Endothelial cell of umbilical vein (primary cell): ENCODE results near the gene HBE1. TPM values are rescaled to one million over a fixed set of nuclear protein-coding genes. Genes with fewer than 3 reads are reported as not detected.

ENCODE experiments used
- BruUV-seq: library from RNA; stranded (reverse); fragments of 400-500 nt; replicated peaks from 2 replicates; lab custom pipeline; 2021; lab: Mats Ljungman, UMichigan
- CTCF ChIA-PET: fragments of 300-600, 350-600 bp; sonication (Branson Sonifier 250); formaldehyde crosslinking; loops from one replicate; lab custom pipeline; 2021; ENCODE audit warnings: antibody characterized with exemption, inconsistent platforms; lab: Charles Lee
- POLR2A ChIA-PET: fragments of 300-600, 350-600 bp; sonication (Branson Sonifier 250); formaldehyde crosslinking; loops from one replicate; lab custom pipeline; 2021; ENCODE audit warnings: antibody characterized with exemption, inconsistent platforms; lab: Charles Lee
- DNase-seq: peaks from one replicate; pipeline ENCODE4 v3.0.0-alpha.2; 2011; ENCODE audit warnings: low read depth, low spot score
- FAIRE-seq: peaks from 2 replicates; lab custom pipeline; 2011; peaks lifted over from hg19 to GRCh38; lab: Jason Lieb, UNC
- H2AFZ ChIP-seq: 2 replicates; pipeline ENCODE4 v1.6.0; 2012; ENCODE audit warnings: low read depth, low read length, control low read depth, inconsistent platforms
- H3K27ac ChIP-seq: 2 replicates; pipeline ENCODE4 v1.5.1; 2011; ENCODE audit warnings: low read depth, mild to moderate bottlenecking, control low read depth, low read length, moderate library complexity; ENCODE audit not compliant: insufficient read depth
- H3K27me3 ChIP-seq, 2 experiments: 2 replicates each; pipeline versions ENCODE4 v1.6.0 to v1.6.1; 2011; ENCODE audit warnings: low read length in 2 of 2, mixed read lengths in 1 of 2; ENCODE audit not compliant: control insufficient read depth in 2 of 2, insufficient read depth in 2 of 2
- H3K36me3 ChIP-seq, 2 experiments: 2 replicates in 1 of 2; 3 replicates in 1 of 2; pipeline ENCODE4 v1.5.1; 2011; ENCODE audit warnings: low read length in 2 of 2, mild to moderate bottlenecking in 1 of 2, moderate library complexity in 1 of 2; ENCODE audit not compliant: control insufficient read depth in 2 of 2, insufficient read depth in 2 of 2; ENCODE audit errors: extremely low read depth in 1 of 2
- H3K4me1 ChIP-seq: 3 replicates; pipeline ENCODE4 v1.5.1; 2011; ENCODE audit warnings: mild to moderate bottlenecking, low read length; ENCODE audit not compliant: control insufficient read depth, insufficient read depth; ENCODE audit errors: extremely low read depth
- H3K4me2 ChIP-seq: 2 replicates; pipeline ENCODE4 v1.6.1; 2011; ENCODE audit warnings: low read length, control low read depth, mixed read lengths; ENCODE audit not compliant: insufficient read depth
- H3K4me3 ChIP-seq, 3 experiments: fragments of 200-600 bp in 1 of 3; sonication (generic), shearing (Covaris generic) in 1 of 3; replicated peaks in 1 of 3; 2 replicates each; pipeline ENCODE4 v1.5.1; 2011 to 2016; ENCODE audit warnings: control low read depth in 3 of 3, low read length in 3 of 3, mild to moderate bottlenecking in 2 of 3, inconsistent platforms in 1 of 3, low read depth in 1 of 3, moderate library complexity in 1 of 3; ENCODE audit not compliant: insufficient read depth in 1 of 3
- H3K79me2 ChIP-seq: 2 replicates; pipeline ENCODE4 v1.6.0; 2012; ENCODE audit warnings: low read length, inconsistent platforms; ENCODE audit not compliant: control insufficient read depth, insufficient read depth
- H3K9ac ChIP-seq: replicated peaks from 2 replicates; pipeline ENCODE3; 2011; ENCODE audit warnings: low read length, control low read depth; ENCODE audit not compliant: insufficient read depth; ENCODE audit errors: extremely low read depth
- H3K9me1 ChIP-seq: replicated peaks from 3 replicates; pipeline ENCODE4 v1.6.0; 2011; ENCODE audit warnings: mild to moderate bottlenecking, low read length; ENCODE audit not compliant: control insufficient read depth, insufficient read depth; ENCODE audit errors: extremely low read depth
- H3K9me3 ChIP-seq: replicated peaks from 2 replicates; pipeline ENCODE4 v1.5.1; 2012; ENCODE audit warnings: low read length, inconsistent platforms; ENCODE audit not compliant: control insufficient read depth, insufficient read depth
- H4K20me1 ChIP-seq: replicated peaks from 2 replicates; pipeline ENCODE3; 2011; ENCODE audit warnings: mild to moderate bottlenecking, low read length; ENCODE audit not compliant: control insufficient read depth, insufficient read depth; ENCODE audit errors: extremely low read depth
- EZH2 ChIP-seq: IDR thresholded peaks from 2 replicates; pipeline ENCODE4 v1.6.1; 2012; ENCODE audit warnings: borderline replicate concordance, low read depth, mild to moderate bottlenecking, moderate library complexity, low read length, inconsistent platforms; ENCODE audit not compliant: severe bottlenecking
- FOS ChIP-seq: IDR thresholded peaks from 2 replicates; pipeline ENCODE4 v1.6.1; 2011; ENCODE audit warnings: mild to moderate bottlenecking, low read length, moderate library complexity, borderline replicate concordance; ENCODE audit not compliant: insufficient read depth
- GATA2 ChIP-seq: IDR thresholded peaks from 2 replicates; pipeline ENCODE4 v1.7.0; 2011; ENCODE audit warnings: low read depth, mild to moderate bottlenecking, moderate library complexity, mixed read lengths, low read length; ENCODE audit not compliant: insufficient read length, insufficient read depth
- JUN ChIP-seq: IDR thresholded peaks from 2 replicates; pipeline ENCODE4 v1.6.1; 2011; ENCODE audit warnings: borderline replicate concordance, low read depth; ENCODE audit not compliant: insufficient read length, insufficient read depth
- MYC ChIP-seq: IDR thresholded peaks from one replicate; pipeline ENCODE4 v1.6.1; 2011; ENCODE audit warnings: mild to moderate bottlenecking, low read depth, low read length
- POLR2A ChIP-seq: IDR thresholded peaks from 2 replicates; pipeline ENCODE4 v1.6.1; 2012; ENCODE audit warnings: low read depth, mild to moderate bottlenecking, control low read depth, low read length
- POLR2AphosphoS5 ChIP-seq: IDR thresholded peaks from 2 replicates; pipeline ENCODE4 v1.6.1; 2012; ENCODE audit warnings: low read depth, mild to moderate bottlenecking, control low read depth, low read length, moderate library complexity; ENCODE audit not compliant: insufficient read depth
- dilution Hi-C: fragments of 300-500 bp; cut with MboI; formaldehyde crosslinking; loops from one replicate; pipeline ENCODE4 v1.15.0; 2019; ENCODE audit warnings: low sequenced_read_pairs; ENCODE audit not compliant: extremely low pct_ligation_motif_present
- intact Hi-C: fragments of 100-400 bp; cut with micrococcal nuclease; formaldehyde crosslinking; loops from one replicate; pipeline ENCODE4 v1.10.0; 2022
- polyA plus RNA-seq, 4 experiments: library from polyadenylated mRNA; depleted of rRNA in 3 of 4; stranded (reverse) in 3 of 4; unstranded in 1 of 4; fragments of >200 nt; gene quantifications; 2 replicates each; pipeline versions ENCODE4 v1.2.1 to v1.2.3, GENCODE V29; 2011 to 2012; ENCODE audit warnings: missing spikeins in 1 of 4
- total RNA-seq: library from RNA; stranded (reverse); gene quantifications from 2 replicates; pipeline ENCODE4 v1.2.3, GENCODE V29; 2021
- TF ChIP-seq, protein P1 (sequence below): IDR thresholded peaks from 2 replicates; pipeline ENCODE4 v1.6.1; 2011; ENCODE audit not compliant: insufficient read depth, insufficient read length
- TF ChIP-seq, protein P2 (sequence below), 2 donors: IDR thresholded peaks; 1 replicate in 1 of 2; 2 replicates in 1 of 2; pipeline ENCODE4 v1.5.1; 2011; ENCODE audit warnings: low read length in 2 of 2, mild to moderate bottlenecking in 2 of 2, moderate library complexity in 2 of 2, control low read depth in 1 of 2, inconsistent platforms in 1 of 2, low read depth in 1 of 2; ENCODE audit not compliant: insufficient read depth in 1 of 2; ENCODE audit errors: extremely low read depth in 1 of 2

Gene HBE1
- total and polyA plus RNA-seq, 2 donors (not counting 3 experiments of a cell fraction or from before 2014, with no cell fraction given), result 0.37 TPM; not detected in 1

DNA sequence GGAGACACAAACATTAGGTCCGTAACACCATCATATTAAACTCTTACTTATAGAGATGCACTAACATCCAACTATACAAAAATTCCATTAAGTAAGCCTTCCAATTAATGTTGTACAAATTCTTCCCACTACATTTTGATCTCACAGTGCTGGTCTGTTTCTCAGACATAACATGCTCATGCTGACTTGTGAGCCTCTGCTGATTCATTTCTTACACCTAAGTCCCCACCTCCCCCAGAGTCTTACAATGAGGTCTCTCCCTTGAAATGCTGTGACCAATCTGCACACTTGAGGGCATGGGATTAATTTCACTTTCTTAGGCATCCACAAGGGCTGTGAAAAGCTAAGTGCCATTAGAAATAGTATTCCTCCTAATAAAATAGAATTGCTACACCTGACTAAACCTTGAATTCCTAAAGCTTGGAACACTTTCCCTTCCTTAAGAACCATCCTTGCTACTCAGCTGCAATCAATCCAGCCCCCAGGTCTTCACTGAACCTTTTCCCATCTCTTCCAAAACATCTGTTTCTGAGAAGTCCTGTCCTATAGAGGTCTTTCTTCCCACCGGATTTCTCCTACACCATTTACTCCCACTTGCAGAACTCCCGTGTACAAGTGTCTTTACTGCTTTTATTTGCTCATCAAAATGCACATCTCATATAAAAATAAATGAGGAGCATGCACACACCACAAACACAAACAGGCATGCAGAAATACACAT lies 22.1 kb downstream of the HBE1 start:
- no peak overlapping the region for H3K4me2 ChIP-seq
- no peaks in the 10 kb centered on the region for H3K9me3 ChIP-seq
- H2AFZ ChIP-seq, result no peak overlapping the region
- no peaks in the 10 kb centered on the region for H3K27me3 ChIP-seq
- TF ChIP-seq POLR2A (no peak), EZH2 (no peak), POLR2AphosphoS5 (no peak), MYC (no peak)
- TF ChIP-seq, protein P1, sequence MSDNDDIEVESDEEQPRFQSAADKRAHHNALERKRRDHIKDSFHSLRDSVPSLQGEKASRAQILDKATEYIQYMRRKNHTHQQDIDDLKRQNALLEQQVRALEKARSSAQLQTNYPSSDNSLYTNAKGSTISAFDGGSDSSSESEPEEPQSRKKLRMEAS, result no peak
- H4K20me1 ChIP-seq, result no peaks in the 10 kb centered on the region
- ChIA-PET CTCF (no interaction called here), POLR2A (no interaction called here)
- no peak overlapping the region for H3K9ac ChIP-seq
- BruUV-seq, result no TSS peak
- intact Hi-C loops, result no loop called here
- no peaks in the 10 kb centered on the region for H3K9me1 ChIP-seq
- no peaks in the 10 kb centered on the region for H3K79me2 ChIP-seq
- dilution Hi-C loops, result no loop called here
- no peak overlapping the region for H3K4me3 ChIP-seq
- no peak for DNase-seq
- H3K36me3 ChIP-seq, result no peaks in the 10 kb centered on the region
- H3K4me1 ChIP-seq, result no peaks in the 10 kb centered on the region
- FAIRE-seq, result no peak
- H3K27ac ChIP-seq, result no peak overlapping the region

DNA sequence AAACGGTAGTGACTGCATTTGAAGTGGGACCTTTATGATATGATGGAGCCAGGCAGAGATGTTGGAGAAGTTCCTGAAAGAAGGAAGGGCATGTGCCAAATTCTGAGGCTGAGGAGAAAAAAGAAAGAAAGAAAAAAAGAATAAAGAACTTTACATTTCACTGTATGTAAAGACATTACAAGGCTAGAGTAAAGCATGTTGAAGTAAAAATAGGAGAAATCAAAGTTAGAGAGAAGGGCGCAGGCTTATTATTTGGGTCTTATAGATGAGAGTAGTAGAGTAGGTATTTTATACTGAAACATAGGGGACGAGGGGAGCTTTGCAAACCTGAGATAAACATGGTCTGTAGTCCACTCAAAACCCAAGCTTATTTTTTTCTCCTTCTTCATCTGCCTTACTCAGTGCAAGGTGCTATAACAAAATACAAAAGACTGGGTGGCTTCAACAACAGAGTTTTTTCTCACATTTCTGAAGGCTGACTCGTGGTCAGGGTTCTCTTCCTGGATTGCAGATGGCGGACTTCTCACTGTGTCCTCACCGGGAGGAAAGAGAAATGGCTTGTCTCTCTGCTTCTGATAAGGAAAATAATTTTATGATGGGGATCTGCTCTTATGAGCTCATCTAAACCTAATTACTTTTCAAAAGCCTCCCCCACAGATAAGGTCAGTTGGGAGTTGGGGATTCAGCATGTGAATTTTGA lies 22.8 kb downstream of the HBE1 start:
- ChIA-PET POLR2A (no interaction called here), CTCF (no interaction called here)
- no TSS peak for BruUV-seq
- FAIRE-seq (no peak), DNase-seq (no peak)
- Histone ChIP-seq H3K79me2 (no peaks in the 10 kb centered on the region), H4K20me1 (no peaks in the 10 kb centered on the region), H3K27ac (no peak overlapping the region), H3K9me1 (no peaks in the 10 kb centered on the region), H3K9me3 (no peaks in the 10 kb centered on the region), H3K4me3 (no peak overlapping the region), H3K9ac (no peak overlapping the region), H2AFZ (no peak overlapping the region), H3K4me2 (no peak overlapping the region), H3K36me3 (no peaks in the 10 kb centered on the region), H3K27me3 (no peaks in the 10 kb centered on the region), H3K4me1 (no peaks in the 10 kb centered on the region)
- intact Hi-C loops, result no loop called here
- dilution Hi-C loops, result no loop called here
- no peak for TF ChIP-seq JUN
- TF ChIP-seq, protein P2, sequence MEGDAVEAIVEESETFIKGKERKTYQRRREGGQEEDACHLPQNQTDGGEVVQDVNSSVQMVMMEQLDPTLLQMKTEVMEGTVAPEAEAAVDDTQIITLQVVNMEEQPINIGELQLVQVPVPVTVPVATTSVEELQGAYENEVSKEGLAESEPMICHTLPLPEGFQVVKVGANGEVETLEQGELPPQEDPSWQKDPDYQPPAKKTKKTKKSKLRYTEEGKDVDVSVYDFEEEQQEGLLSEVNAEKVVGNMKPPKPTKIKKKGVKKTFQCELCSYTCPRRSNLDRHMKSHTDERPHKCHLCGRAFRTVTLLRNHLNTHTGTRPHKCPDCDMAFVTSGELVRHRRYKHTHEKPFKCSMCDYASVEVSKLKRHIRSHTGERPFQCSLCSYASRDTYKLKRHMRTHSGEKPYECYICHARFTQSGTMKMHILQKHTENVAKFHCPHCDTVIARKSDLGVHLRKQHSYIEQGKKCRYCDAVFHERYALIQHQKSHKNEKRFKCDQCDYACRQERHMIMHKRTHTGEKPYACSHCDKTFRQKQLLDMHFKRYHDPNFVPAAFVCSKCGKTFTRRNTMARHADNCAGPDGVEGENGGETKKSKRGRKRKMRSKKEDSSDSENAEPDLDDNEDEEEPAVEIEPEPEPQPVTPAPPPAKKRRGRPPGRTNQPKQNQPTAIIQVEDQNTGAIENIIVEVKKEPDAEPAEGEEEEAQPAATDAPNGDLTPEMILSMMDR (IDR thresholded peaks at IDR 0.05; ENCODE audit: extremely low read depth in 1 of 2, insufficient read depth in 1 of 2, low read depth in 1 of 2, low read length in 2 of 2), result no peak
- TF ChIP-seq, protein P1, result no peak
- TF ChIP-seq EZH2, result no peak
- TF ChIP-seq FOS, result no peak
- TF ChIP-seq MYC, result no peak
- TF ChIP-seq GATA2, result no peak
- TF ChIP-seq POLR2A, result no peak
- no peak for TF ChIP-seq POLR2AphosphoS5
